Occipital lobe (tissue), 2 donors: ENCODE measurements around the gene HK1. TPM values are rescaled to one million over a fixed set of nuclear protein-coding genes. Genes with fewer than 3 reads are reported as not detected.
"Not testable (repeated sequence)": the region's sequence is repeated elsewhere in the genome, so short reads cannot be mapped to it uniquely, and the experiment has no call there.

Source experiments
- DNase-seq: peaks from one replicate; lab custom pipeline; 2025; lab: John Stamatoyannopoulos, UW
- total RNA-seq: library from RNA; depleted of rRNA; stranded (reverse); fragments of >200 nt; gene quantifications from one replicate; pipeline ENCODE4 v1.2.3, GENCODE V29; 2014

Gene HK1
- 98.4 TPM for total RNA-seq

- DNase-seq = no peak
These were observed at the start of gene HK1 for GRCh38 chr10:69278446-69278963. Gene HK1, plus strand, starts transcription at chr10:69278496.

GRCh38 chr10:69229616-69229916 is 48.7 kb upstream of the HK1 start:
- no peak for DNase-seq

GRCh38 chr10:69230128-69230527 is 48.2 kb upstream of the HK1 start:
- DNase-seq = no peak

- DNase-seq = no peak
These were observed 46.0 kb upstream of the HK1 start for GRCh38 chr10:69232252-69232651.

GRCh38 chr10:69232736-69233480 is 45.4 kb upstream of the HK1 start:
- DNase-seq = no peak

GRCh38 chr10:69234447-69234846 is 43.8 kb upstream of the HK1 start:
- DNase-seq = no peak

GRCh38 chr10:69237528-69238159 is 40.7 kb upstream of the HK1 start:
- DNase-seq = peak; percentile 76

GRCh38 chr10:69239136-69239535 is 39.2 kb upstream of the HK1 start:
- DNase-seq = no peak

GRCh38 chr10:69239816-69240434 is 38.4 kb upstream of the HK1 start:
- no peak for DNase-seq

- no peak for DNase-seq
These were observed 37.8 kb upstream of the HK1 start for GRCh38 chr10:69240455-69240854.

- no peak for DNase-seq
These were observed 36.7 kb upstream of the HK1 start for GRCh38 chr10:69241575-69241974.

- DNase-seq = no peak
These were observed 36.0 kb upstream of the HK1 start for GRCh38 chr10:69242040-69242851.

GRCh38 chr10:69242852-69243212 is 35.5 kb upstream of the HK1 start:
- peak; percentile 71 for DNase-seq

- DNase-seq = no peak
These were observed 34.5 kb upstream of the HK1 start for GRCh38 chr10:69243817-69244216.

- no peak for DNase-seq
These were observed 32.3 kb upstream of the HK1 start for GRCh38 chr10:69246036-69246435.

GRCh38 chr10:69246581-69247312 is 31.5 kb upstream of the HK1 start:
- no peak for DNase-seq

- no peak for DNase-seq
These were observed 31.0 kb upstream of the HK1 start for GRCh38 chr10:69247313-69247710.

- no peak for DNase-seq
These were observed 30.1 kb upstream of the HK1 start for GRCh38 chr10:69248117-69248730.

GRCh38 chr10:69250041-69250440 is 28.3 kb upstream of the HK1 start:
- no peak for DNase-seq

- not testable (repeated sequence) for DNase-seq
These were observed 26.9 kb upstream of the HK1 start for GRCh38 chr10:69251417-69251816.

GRCh38 chr10:69253171-69253570 is 25.1 kb upstream of the HK1 start:
- no peak for DNase-seq
